Left ventricle myocardium inferior (tissue), 1 donor: Measurements from ENCODE around the gene CPNE7. TPM values are rescaled to one million over a fixed set of nuclear protein-coding genes. Genes with fewer than 3 reads are reported as not detected.

Source experiments
- DNase-seq: peaks from one replicate; pipeline ENCODE4 v3.0.0-alpha.2; 2020
- H3K27ac ChIP-seq: fragments of 200-600 bp; replicated peaks from 2 replicates; pipeline ENCODE4 v1.8.0; 2021
- H3K27me3 ChIP-seq: fragments of 200-600 bp; 2 replicates; pipeline ENCODE4 v1.8.0; 2021; ENCODE audit warnings: low read depth
- H3K36me3 ChIP-seq: fragments of 200-600 bp; 2 replicates; pipeline ENCODE4 v1.8.0; 2021
- H3K4me1 ChIP-seq: fragments of 200-600 bp; 2 replicates; pipeline ENCODE4 v1.8.0; 2021
- H3K4me3 ChIP-seq: fragments of 200-600 bp; 2 replicates; pipeline ENCODE4 v1.8.0; 2021; ENCODE audit warnings: mild to moderate bottlenecking, moderate library complexity
- H3K9me3 ChIP-seq: fragments of 200-600 bp; replicated peaks from 2 replicates; pipeline ENCODE4 v1.8.0; 2021
- CTCF ChIP-seq: fragments of 200-600 bp; IDR thresholded peaks from 2 replicates; pipeline ENCODE4 v1.8.0; 2021; ENCODE audit warnings: antibody characterized with exemption, mild to moderate bottlenecking, borderline replicate concordance
- intact Hi-C: fragments of 100-400 bp; cut with micrococcal nuclease; formaldehyde crosslinking; loops from one replicate; pipeline ENCODE4 v1.11.0; 2022
- total RNA-seq: library from RNA; stranded (reverse); fragmentation: NEBNext Ultra II Directional; extraction: Animal tissue kit (Norgen Biotek cat#: 25700); gene quantifications from one replicate; pipeline ENCODE4 v1.2.1, GENCODE V29; 2021
- donor health status: DM: no; HTN: yes; CAD: no; lungs with severe emphysema.

The CPNE7 gene
- total RNA-seq, 1 donor from 2014 or later: not detected

GRCh38 chr16:89563639-89564392 is 11.7 kb upstream of the CPNE7 start:
- Histone ChIP-seq H3K36me3 (peaks cover 37% of the 10 kb centered on the region), H3K27ac (no peak overlapping the region), H3K9me3 (no peaks in the 10 kb centered on the region), H3K27me3 (peaks cover 11% of the 10 kb centered on the region), H3K4me1 (peaks cover 73% of the 10 kb centered on the region), H3K4me3 (no peak overlapping the region)
- TF ChIP-seq CTCF: no peak
- intact Hi-C loops: no loop called here
- DNase-seq: no peak

- peaks cover 19% of the 10 kb centered on the region for H3K27me3 ChIP-seq
- H3K9me3 ChIP-seq: no peaks in the 10 kb centered on the region
- H3K4me1 ChIP-seq: peaks cover 65% of the 10 kb centered on the region
- no peak for TF ChIP-seq CTCF
- H3K4me3 ChIP-seq: no peak overlapping the region
- H3K36me3 ChIP-seq: peaks cover 37% of the 10 kb centered on the region
- no peak for DNase-seq
- H3K27ac ChIP-seq: no peak overlapping the region
- intact Hi-C loops: no loop called here
Observed at GRCh38 chr16:89564476-89565255, 10.9 kb upstream of the CPNE7 start.

GRCh38 chr16:89565256-89565505 is 10.4 kb upstream of the CPNE7 start:
- DNase-seq: no peak
- peaks cover 37% of the 10 kb centered on the region for H3K36me3 ChIP-seq
- peaks cover 24% of the 10 kb centered on the region for H3K27me3 ChIP-seq
- no peak overlapping the region for H3K4me3 ChIP-seq
- intact Hi-C loops: no loop called here
- no peaks in the 10 kb centered on the region for H3K9me3 ChIP-seq
- TF ChIP-seq CTCF: no peak
- H3K27ac ChIP-seq: no peak overlapping the region
- H3K4me1 ChIP-seq: peaks cover 60% of the 10 kb centered on the region

- Histone ChIP-seq H3K27ac (no peak overlapping the region), H3K4me3 (peak overlapping the region; percentile 51), H3K4me1 (peaks cover 56% of the 10 kb centered on the region), H3K9me3 (no peaks in the 10 kb centered on the region), H3K36me3 (peaks cover 37% of the 10 kb centered on the region), H3K27me3 (peaks cover 28% of the 10 kb centered on the region)
- DNase-seq: peak; percentile 37
- intact Hi-C loops: no loop called here
- TF ChIP-seq CTCF: peak; percentile 61
Observed at GRCh38 chr16:89565506-89566372, 9.8 kb upstream of the CPNE7 start.
